ENCODE measurements around the gene ZNF664. TPM values are rescaled to one million over a fixed set of nuclear protein-coding genes. Genes with fewer than 3 reads are reported as not detected.

ZNF664 gene
- total RNA-seq, 1 experiment from 2014 or later, result 124 TPM

DNA sequence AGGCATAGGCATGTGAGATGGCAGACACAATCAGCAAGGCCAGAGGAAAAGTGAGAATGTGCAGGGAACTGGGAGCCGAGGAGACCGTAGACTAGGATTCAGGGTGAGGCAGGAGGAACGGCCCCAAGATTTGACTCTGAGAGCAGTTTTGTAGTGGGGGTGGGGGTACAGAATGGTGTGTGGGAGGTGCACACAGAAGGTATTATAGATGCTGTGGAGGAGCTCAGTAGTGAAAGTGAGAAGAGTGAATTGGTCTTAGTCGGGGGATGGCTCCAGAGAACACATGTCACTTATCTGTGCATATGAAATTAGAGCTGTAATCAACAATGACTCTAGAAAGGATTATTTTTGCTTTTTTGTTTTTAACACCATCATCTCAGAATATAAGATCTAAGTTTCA lies 11.9 kb downstream of the ZNF664 start:
- no TSS peak for BruUV-seq (replicated peaks)
- Histone ChIP-seq H3K27ac (ENCODE audit: low read depth, low read length) (no peak overlapping the region), H3K4me1 (ENCODE audit: control insufficient read depth in 1 of 2, insufficient read depth in 2 of 2, low read length in 2 of 2) (no peaks in the 10 kb centered on the region), H3K9ac (ENCODE audit: low read length) (no peak overlapping the region), H3K4me2 (ENCODE audit: low read length) (no peak overlapping the region), H3K4me3 (replicated peaks in 1 of 2; ENCODE audit: low read depth in 1 of 2, low read length in 2 of 2) (no peak overlapping the region), H3K36me3 (ENCODE audit: control insufficient read depth in 1 of 2, insufficient read depth in 2 of 2, low read length in 2 of 2) (peaks cover 11 to 17% of the 10 kb centered on the region in 2 experiments; a peak in 3 of 4 replicates), H3K79me2 (ENCODE audit: insufficient read depth, low read length) (peaks cover 91% of the 10 kb centered on the region), H3K9me2 (ENCODE audit: insufficient read depth) (no peaks in the 10 kb centered on the region), H4K20me1 (ENCODE audit: insufficient read depth) (peaks cover 7% of the 10 kb centered on the region; the same call in 1 of the 2 replicates), H2AFZ (ENCODE audit: low read depth, low read length, poor library complexity, severe bottlenecking) (no peak overlapping the region), H3K9me3 (ENCODE audit: control insufficient read depth in 1 of 2, insufficient read depth in 1 of 2, low read depth in 1 of 2, low read length in 2 of 2) (no peaks in the 10 kb centered on the region), H3K27me3 (ENCODE audit: insufficient read depth, low read length) (no peaks in the 10 kb centered on the region)
- ATAC-seq, result no peak
- DNase-seq (ENCODE audit: low read depth, low spot score), result no peak
- ChIA-PET RAD21 (ENCODE audit: low non-redundant PET in 1 of 2, low total read pairs in 2 of 2, uncharacterized antibody in 2 of 2, unreplicated experiment in 2 of 2) (no interaction called here), POLR2A (no interaction called here), CTCF (interaction anchor here (1.9 to 2.4 kb wide), 2 partner anchors 81 to 182 kb away, joined by 4 to 9 read pairs; no protein-coding TSS in a partner anchor)
- intact Hi-C loops (cut with micrococcal nuclease), result loop anchor here (1.0 to 5.0 kb wide), 2 partner anchors 80 to 183 kb away; no protein-coding TSS in a partner anchor
- TF ChIP-seq, protein P1, sequence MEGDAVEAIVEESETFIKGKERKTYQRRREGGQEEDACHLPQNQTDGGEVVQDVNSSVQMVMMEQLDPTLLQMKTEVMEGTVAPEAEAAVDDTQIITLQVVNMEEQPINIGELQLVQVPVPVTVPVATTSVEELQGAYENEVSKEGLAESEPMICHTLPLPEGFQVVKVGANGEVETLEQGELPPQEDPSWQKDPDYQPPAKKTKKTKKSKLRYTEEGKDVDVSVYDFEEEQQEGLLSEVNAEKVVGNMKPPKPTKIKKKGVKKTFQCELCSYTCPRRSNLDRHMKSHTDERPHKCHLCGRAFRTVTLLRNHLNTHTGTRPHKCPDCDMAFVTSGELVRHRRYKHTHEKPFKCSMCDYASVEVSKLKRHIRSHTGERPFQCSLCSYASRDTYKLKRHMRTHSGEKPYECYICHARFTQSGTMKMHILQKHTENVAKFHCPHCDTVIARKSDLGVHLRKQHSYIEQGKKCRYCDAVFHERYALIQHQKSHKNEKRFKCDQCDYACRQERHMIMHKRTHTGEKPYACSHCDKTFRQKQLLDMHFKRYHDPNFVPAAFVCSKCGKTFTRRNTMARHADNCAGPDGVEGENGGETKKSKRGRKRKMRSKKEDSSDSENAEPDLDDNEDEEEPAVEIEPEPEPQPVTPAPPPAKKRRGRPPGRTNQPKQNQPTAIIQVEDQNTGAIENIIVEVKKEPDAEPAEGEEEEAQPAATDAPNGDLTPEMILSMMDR (IDR thresholded peaks at IDR 0.05 in 2 of 3, conservative IDR thresholded peaks at IDR 0.05 in 1 of 3; ENCODE audit: borderline replicate concordance in 1 of 3, insufficient read depth in 1 of 3, low read depth in 2 of 3, low read length in 2 of 3), result no peak
- no peak for TF ChIP-seq ELF1 (IDR thresholded peaks at IDR 0.05; ENCODE audit: borderline replicate concordance, low read depth)
- TF ChIP-seq RAD21 (IDR thresholded peaks at IDR 0.05; ENCODE audit: low read depth), result no peak

DNA sequence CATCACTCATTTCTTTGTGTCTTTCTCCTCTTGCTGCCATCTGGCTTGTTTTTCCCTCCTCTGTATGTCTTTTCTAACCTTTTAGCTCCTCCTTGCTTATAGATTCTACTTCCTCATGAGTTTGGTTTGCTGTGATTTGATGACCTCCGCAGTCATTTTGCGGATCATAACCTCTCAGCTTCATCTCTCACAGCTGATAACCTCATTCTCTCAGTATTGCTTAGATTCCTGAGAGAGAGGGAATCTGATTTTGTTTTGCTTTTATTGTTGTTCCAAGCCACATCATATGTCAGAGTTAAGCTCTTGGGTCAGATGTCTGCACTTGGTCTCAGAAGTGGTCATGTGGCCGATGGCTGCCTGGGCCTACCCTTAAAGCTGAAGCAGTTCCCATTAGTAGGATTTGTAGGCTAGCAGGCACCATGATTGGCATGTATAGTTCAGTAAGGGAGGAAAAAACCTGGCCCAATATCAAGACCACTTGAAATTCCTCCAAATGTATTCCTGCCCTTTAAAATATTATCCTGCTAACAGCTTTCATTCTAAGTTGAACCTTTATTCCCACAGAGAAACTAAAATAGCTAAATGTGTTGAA lies 13.5 kb downstream of the ZNF664 start:
- 0 out of 2 replicates have a peak, but pooled peaks cover 4% of the 10 kb centered on the region for H4K20me1 ChIP-seq (ENCODE audit: insufficient read depth)
- no peak for TF ChIP-seq EZH2phosphoT487 (IDR thresholded peaks at IDR 0.05; ENCODE audit: borderline replicate concordance)
- TF ChIP-seq POLR2AphosphoS5 (IDR thresholded peaks at IDR 0.05; ENCODE audit: low read depth, low read length), result no peak
- TF ChIP-seq ZFX (IDR thresholded peaks at IDR 0.05), result no peak
- no peak for TF ChIP-seq RAD21 (IDR thresholded peaks at IDR 0.05; ENCODE audit: low read depth)
- TF ChIP-seq, protein P1 (IDR thresholded peaks at IDR 0.05 in 2 of 3, conservative IDR thresholded peaks at IDR 0.05 in 1 of 3; ENCODE audit: borderline replicate concordance in 1 of 3, insufficient read depth in 1 of 3, low read depth in 2 of 3, low read length in 2 of 3), result no peak
- TF ChIP-seq FOSL1 (IDR thresholded peaks at IDR 0.05; ENCODE audit: low read depth), result no peak
- no peak for TF ChIP-seq CEBPB (IDR thresholded peaks at IDR 0.05; ENCODE audit: low read depth)
- no peak for TF ChIP-seq JUND (IDR thresholded peaks at IDR 0.05)
- no peak for TF ChIP-seq POLR2A (IDR thresholded peaks at IDR 0.05; ENCODE audit: borderline replicate concordance, extremely low read depth, insufficient read depth, insufficient read length)
- TF ChIP-seq SIN3A (IDR thresholded peaks at IDR 0.05; ENCODE audit: low read depth), result no peak
- TF ChIP-seq, protein P2, sequence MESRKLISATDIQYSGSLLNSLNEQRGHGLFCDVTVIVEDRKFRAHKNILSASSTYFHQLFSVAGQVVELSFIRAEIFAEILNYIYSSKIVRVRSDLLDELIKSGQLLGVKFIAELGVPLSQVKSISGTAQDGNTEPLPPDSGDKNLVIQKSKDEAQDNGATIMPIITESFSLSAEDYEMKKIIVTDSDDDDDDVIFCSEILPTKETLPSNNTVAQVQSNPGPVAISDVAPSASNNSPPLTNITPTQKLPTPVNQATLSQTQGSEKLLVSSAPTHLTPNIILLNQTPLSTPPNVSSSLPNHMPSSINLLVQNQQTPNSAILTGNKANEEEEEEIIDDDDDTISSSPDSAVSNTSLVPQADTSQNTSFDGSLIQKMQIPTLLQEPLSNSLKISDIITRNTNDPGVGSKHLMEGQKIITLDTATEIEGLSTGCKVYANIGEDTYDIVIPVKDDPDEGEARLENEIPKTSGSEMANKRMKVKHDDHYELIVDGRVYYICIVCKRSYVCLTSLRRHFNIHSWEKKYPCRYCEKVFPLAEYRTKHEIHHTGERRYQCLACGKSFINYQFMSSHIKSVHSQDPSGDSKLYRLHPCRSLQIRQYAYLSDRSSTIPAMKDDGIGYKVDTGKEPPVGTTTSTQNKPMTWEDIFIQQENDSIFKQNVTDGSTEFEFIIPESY (IDR thresholded peaks at IDR 0.05; ENCODE audit: extremely low read depth, insufficient replicate concordance, low read length), result no peak

More for the DNA sequence above, 13.5 kb downstream of the ZNF664 start:
- no peaks in the 10 kb centered on the region for H3K9me3 ChIP-seq (ENCODE audit: control insufficient read depth in 1 of 2, insufficient read depth in 1 of 2, low read depth in 1 of 2, low read length in 2 of 2)
- no peak overlapping the region for H2AFZ ChIP-seq (ENCODE audit: low read depth, low read length, poor library complexity, severe bottlenecking)
- ChIA-PET POLR2A (no interaction called here), RAD21 (ENCODE audit: low non-redundant PET in 1 of 2, low total read pairs in 2 of 2, uncharacterized antibody in 2 of 2, unreplicated experiment in 2 of 2) (no interaction called here), CTCF (interaction anchor here (0.7 to 1.3 kb wide), 3 partner anchors 12 to 81 kb away, joined by 3 to 5 read pairs (median 3); no protein-coding TSS in a partner anchor)
- DNase-seq (ENCODE audit: low read depth, low spot score), result no peak
- H3K4me2 ChIP-seq (ENCODE audit: low read length), result no peak overlapping the region
- H3K4me3 ChIP-seq (replicated peaks in 1 of 2; ENCODE audit: low read depth in 1 of 2, low read length in 2 of 2), result no peak overlapping the region
- no peaks in the 10 kb centered on the region for H3K4me1 ChIP-seq (ENCODE audit: control insufficient read depth in 1 of 2, insufficient read depth in 2 of 2, low read length in 2 of 2)
- no peak overlapping the region for H3K9ac ChIP-seq (ENCODE audit: low read length)
- H3K27me3 ChIP-seq (ENCODE audit: insufficient read depth, low read length), result no peaks in the 10 kb centered on the region
- no peak overlapping the region for H3K27ac ChIP-seq (ENCODE audit: low read depth, low read length)
- peaks cover 88% of the 10 kb centered on the region for H3K79me2 ChIP-seq (ENCODE audit: insufficient read depth, low read length)
- H3K36me3 ChIP-seq (ENCODE audit: control insufficient read depth in 1 of 2, insufficient read depth in 2 of 2, low read length in 2 of 2), result peaks cover 17% of the 10 kb centered on the region in 2 experiments; a peak in 3 of 4 replicates
- no TSS peak for BruUV-seq (replicated peaks)
- ATAC-seq, result no peak
- intact Hi-C loops (cut with micrococcal nuclease), result no loop called here
- no peaks in the 10 kb centered on the region for H3K9me2 ChIP-seq (ENCODE audit: insufficient read depth)

Data from HCT116 (cell line).